NCI-H1092 treated with DMSO at 0.1 percent for 48 hours (cell line): ENCODE data around the gene SPATA17.
"Not testable (repeated sequence)": the region's sequence is repeated elsewhere in the genome, so short reads cannot be mapped to it uniquely, and the experiment has no call there.

Source experiments
- DNase-seq: peaks from one replicate; lab custom pipeline; 2025; lab: John Stamatoyannopoulos, UW

Gene SPATA17

GRCh38 chr1:217674028-217674729 is 43.0 kb downstream of the SPATA17 start:
- no peak for DNase-seq

- DNase-seq: no peak
Measured at GRCh38 chr1:217681806-217682205, 50.7 kb downstream of the SPATA17 start.

- no peak for DNase-seq
Measured at GRCh38 chr1:217687511-217687910, 56.4 kb downstream of the SPATA17 start.

GRCh38 chr1:217696140-217696539 is 65.0 kb downstream of the SPATA17 start:
- DNase-seq: not testable (repeated sequence)

GRCh38 chr1:217703326-217703725 is 72.2 kb downstream of the SPATA17 start:
- DNase-seq: no peak

- DNase-seq: no peak
Measured at GRCh38 chr1:217712925-217713597, 81.9 kb downstream of the SPATA17 start.

GRCh38 chr1:217715681-217716080 is 84.5 kb downstream of the SPATA17 start:
- DNase-seq: no peak

- DNase-seq: no peak
Measured at GRCh38 chr1:217717959-217718358, 86.8 kb downstream of the SPATA17 start.

- DNase-seq: no peak
Measured at GRCh38 chr1:217718873-217719272, 87.7 kb downstream of the SPATA17 start.

- DNase-seq: no peak
Measured at GRCh38 chr1:217721692-217722091, 90.5 kb downstream of the SPATA17 start.

- DNase-seq: no peak
Measured at GRCh38 chr1:217734973-217735372, 103.8 kb downstream of the SPATA17 start.

GRCh38 chr1:217747156-217747769 is 116.1 kb downstream of the SPATA17 start:
- DNase-seq: peak; percentile 60

GRCh38 chr1:217769768-217770167 is 138.6 kb downstream of the SPATA17 start:
- no peak for DNase-seq

- DNase-seq: no peak
Measured at GRCh38 chr1:217770918-217771317, 139.8 kb downstream of the SPATA17 start.

- no peak for DNase-seq
Measured at GRCh38 chr1:217776693-217777092, 145.5 kb downstream of the SPATA17 start.

- DNase-seq: no peak
Measured at GRCh38 chr1:217781056-217781455, 149.9 kb downstream of the SPATA17 start.

GRCh38 chr1:217791091-217791490 is 159.9 kb downstream of the SPATA17 start:
- DNase-seq: no peak

GRCh38 chr1:217805792-217806191 is 174.6 kb downstream of the SPATA17 start:
- DNase-seq: no peak

GRCh38 chr1:217812175-217812574 is 181.0 kb downstream of the SPATA17 start:
- DNase-seq: no peak

- DNase-seq: no peak
Measured at GRCh38 chr1:217813031-217813430, 181.9 kb downstream of the SPATA17 start.

GRCh38 chr1:217837691-217838090 is 206.5 kb downstream of the SPATA17 start:
- no peak for DNase-seq

GRCh38 chr1:217839161-217839560 is 208.0 kb downstream of the SPATA17 start:
- no peak for DNase-seq

- DNase-seq: no peak
Measured at GRCh38 chr1:217846733-217847132, 215.6 kb downstream of the SPATA17 start.
